Smooth muscle cell (in vitro differentiated cells): ENCODE measurements around the gene NRXN3. TPM values are rescaled to one million over a fixed set of nuclear protein-coding genes. Genes with fewer than 3 reads are reported as not detected.

Experiments
- DNase-seq: peaks from one replicate; lab custom pipeline; 2025; ENCODE audit not compliant: unreplicated experiment; lab: John Stamatoyannopoulos, UW
- H2AFZ ChIP-seq: fragments of 200-600 bp; sonication (generic); 2 replicates; pipeline ENCODE4 v1.6.0; 2016; ENCODE audit warnings: antibody characterized with exemption, low read depth, mild to moderate bottlenecking
- H3F3A ChIP-seq: fragments of 200-600 bp; sonication (generic); 2 replicates; pipeline ENCODE4 v1.6.0; 2017; ENCODE audit warnings: antibody characterized with exemption, low read depth
- H3K27ac ChIP-seq: fragments of 200-600 bp; sonication (generic); 2 replicates; pipeline ENCODE4 v1.5.1; 2016; ENCODE audit warnings: low read depth, mild to moderate bottlenecking
- H3K27me3 ChIP-seq: fragments of 200-600 bp; sonication (generic); 2 replicates; pipeline ENCODE4 v1.6.1; 2016; ENCODE audit warnings: low read depth, mild to moderate bottlenecking
- H3K36me3 ChIP-seq: fragments of 200-600 bp; sonication (generic); 2 replicates; pipeline ENCODE4 v1.5.1; 2016; ENCODE audit warnings: low read depth
- H3K4me1 ChIP-seq: fragments of 200-600 bp; sonication (generic); 2 replicates; pipeline ENCODE4 v1.5.1; 2016; ENCODE audit warnings: low read depth
- H3K4me2 ChIP-seq: fragments of 200-600 bp; sonication (generic); 2 replicates; pipeline ENCODE4 v1.6.0; 2016; ENCODE audit warnings: mild to moderate bottlenecking
- H3K4me3 ChIP-seq: fragments of 200-600 bp; sonication (generic); 2 replicates; pipeline ENCODE4 v1.5.1; 2016; ENCODE audit warnings: mild to moderate bottlenecking
- H3K79me2 ChIP-seq: fragments of 200-600 bp; sonication (generic); 2 replicates; pipeline ENCODE4 v1.6.0; 2016; ENCODE audit warnings: low read depth, mild to moderate bottlenecking
- H3K9ac ChIP-seq: fragments of 200-600 bp; sonication (generic); 2 replicates; pipeline ENCODE4 v1.6.0; 2016; ENCODE audit warnings: low read depth
- H3K9me3 ChIP-seq: fragments of 200-600 bp; sonication (generic); replicated peaks from 2 replicates; pipeline ENCODE4 v1.5.1; 2016; ENCODE audit warnings: low read depth
- H4K20me1 ChIP-seq: fragments of 200-600 bp; sonication (generic); 2 replicates; pipeline ENCODE4 v1.6.0; 2016; ENCODE audit warnings: low read depth
- CTCF ChIP-seq: fragments of 200-600 bp; sonication (generic); IDR thresholded peaks from 2 replicates; pipeline ENCODE4 v1.5.1; 2017; ENCODE audit warnings: borderline replicate concordance, mild to moderate bottlenecking, antibody characterized with exemption; ENCODE audit not compliant: insufficient read depth, poor library complexity, severe bottlenecking
- WGBS: methylation state at CpG from one replicate; pipeline ENCODE4 v1.1.7; 2016; ENCODE audit warnings: low lambda C conversion rate; 5-methylcytosine and 5-hydroxymethylcytosine counted together
- polyA plus RNA-seq: library from polyadenylated mRNA; unstranded; fragments of >200 nt; fragmentation: Nextera tagmentation; extraction: Ambion mirVana; gene quantifications from 2 replicates; pipeline ENCODE4 v1.2.1, GENCODE V29; 2016
- total RNA-seq: library from RNA; depleted of rRNA; stranded (reverse); fragments of >200 nt; gene quantifications from 2 replicates; pipeline ENCODE4 v1.2.3, GENCODE V29; 2014

Gene NRXN3
- total and polyA plus RNA-seq, 2 experiments from 2014 or later = 1.2 to 7.0 TPM

- 77% methylated on average over 6 of the region's 6 CpGs for WGBS
- no peak overlapping the region for H3K4me3 ChIP-seq
- no peak overlapping the region for H3K9ac ChIP-seq
- no peaks in the 10 kb centered on the region for H3K36me3 ChIP-seq
- H3F3A ChIP-seq = no peaks in the 10 kb centered on the region
- H4K20me1 ChIP-seq = no peaks in the 10 kb centered on the region
- no peaks in the 10 kb centered on the region for H3K9me3 ChIP-seq
- H2AFZ ChIP-seq = no peak overlapping the region
- H3K4me1 ChIP-seq = no peaks in the 10 kb centered on the region
- H3K27me3 ChIP-seq = peaks cover 10% of the 10 kb centered on the region
- H3K79me2 ChIP-seq = no peaks in the 10 kb centered on the region
- DNase-seq = no peak
- no peak overlapping the region for H3K4me2 ChIP-seq
- no peak for TF ChIP-seq CTCF
- no peak overlapping the region for H3K27ac ChIP-seq
Measured at GRCh38 chr14:78282437-78282836, 112.3 kb downstream of the NRXN3 start.

- H3F3A ChIP-seq = no peaks in the 10 kb centered on the region
- TF ChIP-seq CTCF = no peak
- no peaks in the 10 kb centered on the region for H4K20me1 ChIP-seq
- H3K9me3 ChIP-seq = no peaks in the 10 kb centered on the region
- H3K27me3 ChIP-seq = no peaks in the 10 kb centered on the region
- no peak overlapping the region for H3K4me2 ChIP-seq
- H3K4me1 ChIP-seq = no peaks in the 10 kb centered on the region
- no peak overlapping the region for H2AFZ ChIP-seq
- no peaks in the 10 kb centered on the region for H3K79me2 ChIP-seq
- DNase-seq = no peak
- H3K36me3 ChIP-seq = no peaks in the 10 kb centered on the region
- WGBS = 56% methylated on average over 3 of the region's 3 CpGs
- no peak overlapping the region for H3K27ac ChIP-seq
- H3K4me3 ChIP-seq = no peak overlapping the region
- no peak overlapping the region for H3K9ac ChIP-seq
Measured at GRCh38 chr14:78286210-78286609, 116.0 kb downstream of the NRXN3 start.

GRCh38 chr14:78292003-78292402, 121.8 kb downstream of the NRXN3 start:
- H3K27me3 ChIP-seq = no peaks in the 10 kb centered on the region
- H3K4me2 ChIP-seq = no peak overlapping the region
- H3K4me1 ChIP-seq = no peaks in the 10 kb centered on the region
- TF ChIP-seq CTCF = no peak
- H3K36me3 ChIP-seq = no peaks in the 10 kb centered on the region
- H3F3A ChIP-seq = no peaks in the 10 kb centered on the region
- no peak overlapping the region for H3K9ac ChIP-seq
- no peaks in the 10 kb centered on the region for H3K79me2 ChIP-seq
- DNase-seq = no peak
- H3K9me3 ChIP-seq = no peaks in the 10 kb centered on the region
- H4K20me1 ChIP-seq = no peaks in the 10 kb centered on the region
- H3K4me3 ChIP-seq = no peak overlapping the region
- no peak overlapping the region for H2AFZ ChIP-seq
- H3K27ac ChIP-seq = no peak overlapping the region
- 71% methylated on average over 3 of the region's 3 CpGs for WGBS

- Histone ChIP-seq H3K79me2 (no peaks in the 10 kb centered on the region), H3K27ac (no peak overlapping the region), H3F3A (no peaks in the 10 kb centered on the region), H3K4me3 (no peak overlapping the region), H4K20me1 (no peaks in the 10 kb centered on the region), H3K4me1 (peaks cover 6% of the 10 kb centered on the region), H2AFZ (no peak overlapping the region), H3K4me2 (no peak overlapping the region), H3K9ac (no peak overlapping the region), H3K9me3 (no peaks in the 10 kb centered on the region), H3K36me3 (no peaks in the 10 kb centered on the region), H3K27me3 (no peaks in the 10 kb centered on the region)
- no peak for DNase-seq
- WGBS = 84% methylated on average over 11 of the region's 11 CpGs
- TF ChIP-seq CTCF = no peak
Measured at GRCh38 chr14:78297858-78298257, 127.7 kb downstream of the NRXN3 start.
